PC-3 (cell line): Measurements from ENCODE around the gene DIP2C. TPM values are rescaled to one million over a fixed set of nuclear protein-coding genes. Genes with fewer than 3 reads are reported as not detected.
"Not testable (repeated sequence)": the region's sequence is repeated elsewhere in the genome, so short reads cannot be mapped to it uniquely, and the experiment has no call there.

Experiments used
- ATAC-seq: fragments of 200-7000 bp; cut with Tn5 transposase; 2 replicates; pipeline ENCODE4 v1.9.1; 2020; ENCODE audit warnings: mild to moderate bottlenecking, moderate library complexity
- BruUV-seq: library from RNA; stranded (reverse); fragments of 400-500 nt; replicated peaks from 2 replicates; lab custom pipeline; 2021; lab: Mats Ljungman, UMichigan
- CTCF ChIA-PET: fragments of 300-600 bp; sonication (Branson Sonifier 250); formaldehyde crosslinking; loops from one replicate; lab custom pipeline; 2022; ENCODE audit warnings: antibody characterized with exemption; lab: Charles Lee
- POLR2A ChIA-PET: fragments of 300-600 bp; sonication (Branson Sonifier 250); formaldehyde crosslinking; loops from one replicate; lab custom pipeline; 2022; ENCODE audit warnings: antibody characterized with exemption; ENCODE audit not compliant: unreplicated experiment; lab: Charles Lee
- DNase-seq: peaks from one replicate; pipeline ENCODE4 v3.0.0-alpha.2; 2015
- H2AFZ ChIP-seq: fragments of 300-600 bp; sonication (generic); 2 replicates; pipeline ENCODE4 v1.6.0; 2016; ENCODE audit warnings: antibody characterized with exemption, low read length
- H3F3A ChIP-seq: fragments of 300-600 bp; sonication (generic); one replicate; pipeline ENCODE4 v1.6.0; 2017; ENCODE audit warnings: antibody characterized with exemption, low read length, control low read depth, mild to moderate bottlenecking; ENCODE audit not compliant: unreplicated experiment
- H3K27ac ChIP-seq: fragments of 300-600 bp; sonication (generic); 2 replicates; pipeline ENCODE4 v1.5.1; 2016; ENCODE audit warnings: mild to moderate bottlenecking, low read length
- H3K27me3 ChIP-seq: fragments of 300-600 bp; sonication (generic); 2 replicates; pipeline ENCODE4 v1.6.1; 2016; ENCODE audit warnings: low read length, mixed read lengths
- H3K36me3 ChIP-seq: fragments of 300-600 bp; sonication (generic); 2 replicates; pipeline ENCODE4 v1.6.1; 2016; ENCODE audit warnings: low read depth, mixed run types, low read length, mixed read lengths
- H3K4me1 ChIP-seq: fragments of 300-600 bp; sonication (generic); 2 replicates; pipeline ENCODE4 v1.5.1; 2016; ENCODE audit warnings: low read length; ENCODE audit not compliant: insufficient read depth
- H3K4me2 ChIP-seq: fragments of 300-600 bp; sonication (generic); 2 replicates; pipeline ENCODE4 v1.6.0; 2016; ENCODE audit warnings: low read length
- H3K4me3 ChIP-seq: fragments of 300-600 bp; sonication (generic); 2 replicates; pipeline ENCODE4 v1.5.1; 2016; ENCODE audit warnings: mild to moderate bottlenecking, low read length, mixed read lengths
- H3K79me2 ChIP-seq: fragments of 300-600 bp; sonication (generic); 2 replicates; pipeline ENCODE4 v1.6.1; 2017; ENCODE audit warnings: low read length, mixed read lengths
- H3K9ac ChIP-seq: fragments of 300-600 bp; sonication (generic); 2 replicates; pipeline ENCODE4 v1.6.0; 2016; ENCODE audit warnings: mild to moderate bottlenecking, low read length
- H3K9me2 ChIP-seq: fragments of 300-600 bp; sonication (generic); replicated peaks from 2 replicates; pipeline ENCODE4 v1.6.1; 2016; ENCODE audit warnings: mixed run types, low read length, mixed read lengths
- H3K9me3 ChIP-seq: fragments of 300-600 bp; sonication (generic); 2 replicates; pipeline ENCODE4 v1.6.1; 2016; ENCODE audit warnings: low read length, mixed read lengths
- H4K20me1 ChIP-seq: fragments of 300-600 bp; sonication (generic); 2 replicates; pipeline ENCODE4 v1.6.1; 2016; ENCODE audit warnings: low read length, mixed read lengths
- EZH2 ChIP-seq: fragments of 300-600 bp; sonication (generic); IDR thresholded peaks from one replicate; pipeline ENCODE4 v1.6.1; 2017; ENCODE audit warnings: antibody characterized with exemption, mild to moderate bottlenecking, low read length; ENCODE audit not compliant: unreplicated experiment
- EZH2phosphoT487 ChIP-seq: fragments of 300-600 bp; sonication (generic); IDR thresholded peaks from 2 replicates; pipeline ENCODE4 v1.6.1; 2018; ENCODE audit warnings: mild to moderate bottlenecking, antibody characterized with exemption, low read length, borderline replicate concordance
- intact Hi-C: fragments of 100-400 bp; cut with micrococcal nuclease; formaldehyde crosslinking; loops from 2 replicates; pipeline ENCODE4 v1.9.0; 2023
- total RNA-seq: library from RNA; depleted of rRNA; stranded (reverse); fragments of >200 nt; gene quantifications from 2 replicates; pipeline ENCODE4 v1.2.3, GENCODE V29; 2014
- TF ChIP-seq, protein P1 (sequence below): fragments of 300-600 bp; sonication (generic); conservative IDR thresholded peaks from 2 replicates; pipeline ENCODE4 v1.5.1; 2017; ENCODE audit warnings: antibody characterized with exemption, low read depth, mild to moderate bottlenecking, low read length

DIP2C gene
- total RNA-seq, 1 experiment from 2014 or later: 3.1 TPM

DNA sequence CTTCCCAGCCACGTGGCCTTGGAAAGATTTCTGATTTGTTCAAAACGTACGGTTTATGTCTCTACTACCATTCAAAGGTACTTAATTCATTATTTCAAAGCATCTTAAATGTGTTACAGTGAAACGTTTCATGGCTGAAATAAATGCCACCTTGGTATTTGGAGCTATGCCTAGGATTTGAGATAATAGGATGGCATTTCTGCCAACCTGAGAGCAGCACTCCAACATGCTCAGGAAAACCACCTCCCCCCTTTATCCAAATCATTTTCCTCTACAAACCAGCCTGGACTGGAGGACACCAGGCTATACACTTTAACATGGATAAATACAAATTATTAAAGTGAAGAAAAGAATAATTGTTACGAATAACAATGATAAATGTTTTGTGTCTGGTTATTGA lies 293.4 kb downstream of the DIP2C start:
- no peak overlapping the region for H3K27ac ChIP-seq
- DNase-seq (no peak), ATAC-seq (no peak)
- no peaks in the 10 kb centered on the region for H3F3A ChIP-seq
- intact Hi-C loops: no loop called here
- H3K4me2 ChIP-seq: no peak overlapping the region
- no peaks in the 10 kb centered on the region for H3K9me2 ChIP-seq
- ChIA-PET POLR2A (no interaction called here), CTCF (no interaction called here)
- no peaks in the 10 kb centered on the region for H3K4me1 ChIP-seq
- no TSS peak for BruUV-seq
- H3K4me3 ChIP-seq: no peak overlapping the region
- H3K36me3 ChIP-seq: no peaks in the 10 kb centered on the region
- no peak for TF ChIP-seq EZH2
- TF ChIP-seq EZH2phosphoT487: no peak
- TF ChIP-seq, protein P1, sequence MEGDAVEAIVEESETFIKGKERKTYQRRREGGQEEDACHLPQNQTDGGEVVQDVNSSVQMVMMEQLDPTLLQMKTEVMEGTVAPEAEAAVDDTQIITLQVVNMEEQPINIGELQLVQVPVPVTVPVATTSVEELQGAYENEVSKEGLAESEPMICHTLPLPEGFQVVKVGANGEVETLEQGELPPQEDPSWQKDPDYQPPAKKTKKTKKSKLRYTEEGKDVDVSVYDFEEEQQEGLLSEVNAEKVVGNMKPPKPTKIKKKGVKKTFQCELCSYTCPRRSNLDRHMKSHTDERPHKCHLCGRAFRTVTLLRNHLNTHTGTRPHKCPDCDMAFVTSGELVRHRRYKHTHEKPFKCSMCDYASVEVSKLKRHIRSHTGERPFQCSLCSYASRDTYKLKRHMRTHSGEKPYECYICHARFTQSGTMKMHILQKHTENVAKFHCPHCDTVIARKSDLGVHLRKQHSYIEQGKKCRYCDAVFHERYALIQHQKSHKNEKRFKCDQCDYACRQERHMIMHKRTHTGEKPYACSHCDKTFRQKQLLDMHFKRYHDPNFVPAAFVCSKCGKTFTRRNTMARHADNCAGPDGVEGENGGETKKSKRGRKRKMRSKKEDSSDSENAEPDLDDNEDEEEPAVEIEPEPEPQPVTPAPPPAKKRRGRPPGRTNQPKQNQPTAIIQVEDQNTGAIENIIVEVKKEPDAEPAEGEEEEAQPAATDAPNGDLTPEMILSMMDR: no peak
- H4K20me1 ChIP-seq: no peaks in the 10 kb centered on the region
- H3K9ac ChIP-seq: no peak overlapping the region
- no peaks in the 10 kb centered on the region for H3K9me3 ChIP-seq
- H3K79me2 ChIP-seq: no peaks in the 10 kb centered on the region
- no peak overlapping the region for H2AFZ ChIP-seq
- H3K27me3 ChIP-seq: no peaks in the 10 kb centered on the region

DNA sequence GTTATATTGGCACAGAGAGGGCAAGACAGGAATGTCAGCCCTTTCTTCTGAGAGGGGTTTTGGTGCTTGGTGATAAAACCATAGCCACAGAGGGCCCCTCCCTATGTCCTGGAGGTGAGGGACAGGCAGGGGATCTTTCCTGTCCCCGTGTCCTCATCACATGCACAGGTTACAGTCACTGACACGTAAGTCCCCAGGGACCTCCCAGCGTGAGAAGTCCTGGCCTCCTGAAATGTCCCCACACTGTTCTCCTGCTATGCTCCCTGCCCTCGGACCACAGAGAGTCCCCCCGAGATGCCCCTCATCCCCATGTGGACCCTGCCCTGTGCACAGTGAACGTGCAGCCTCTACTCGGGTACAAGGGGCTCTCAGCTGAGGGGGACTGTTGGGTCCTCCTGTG lies 293.8 kb downstream of the DIP2C start:
- H3K9me3 ChIP-seq: no peaks in the 10 kb centered on the region
- no peaks in the 10 kb centered on the region for H3F3A ChIP-seq
- no peak overlapping the region for H3K4me3 ChIP-seq
- DNase-seq (no peak), ATAC-seq (no peak)
- TF ChIP-seq, protein P1: no peak
- TF ChIP-seq EZH2: no peak
- no peak for TF ChIP-seq EZH2phosphoT487
- CTCF ChIA-PET: no interaction called here
- no peak overlapping the region for H2AFZ ChIP-seq
- H3K9me2 ChIP-seq: no peaks in the 10 kb centered on the region
- no peaks in the 10 kb centered on the region for H4K20me1 ChIP-seq
- H3K4me1 ChIP-seq: no peaks in the 10 kb centered on the region
- no peaks in the 10 kb centered on the region for H3K36me3 ChIP-seq
- BruUV-seq: no TSS peak
- POLR2A ChIA-PET: no interaction called here
- intact Hi-C loops: no loop called here
- H3K27me3 ChIP-seq: no peaks in the 10 kb centered on the region
- no peak overlapping the region for H3K27ac ChIP-seq
- H3K4me2 ChIP-seq: no peak overlapping the region
- no peak overlapping the region for H3K9ac ChIP-seq
- H3K79me2 ChIP-seq: no peaks in the 10 kb centered on the region

DNA sequence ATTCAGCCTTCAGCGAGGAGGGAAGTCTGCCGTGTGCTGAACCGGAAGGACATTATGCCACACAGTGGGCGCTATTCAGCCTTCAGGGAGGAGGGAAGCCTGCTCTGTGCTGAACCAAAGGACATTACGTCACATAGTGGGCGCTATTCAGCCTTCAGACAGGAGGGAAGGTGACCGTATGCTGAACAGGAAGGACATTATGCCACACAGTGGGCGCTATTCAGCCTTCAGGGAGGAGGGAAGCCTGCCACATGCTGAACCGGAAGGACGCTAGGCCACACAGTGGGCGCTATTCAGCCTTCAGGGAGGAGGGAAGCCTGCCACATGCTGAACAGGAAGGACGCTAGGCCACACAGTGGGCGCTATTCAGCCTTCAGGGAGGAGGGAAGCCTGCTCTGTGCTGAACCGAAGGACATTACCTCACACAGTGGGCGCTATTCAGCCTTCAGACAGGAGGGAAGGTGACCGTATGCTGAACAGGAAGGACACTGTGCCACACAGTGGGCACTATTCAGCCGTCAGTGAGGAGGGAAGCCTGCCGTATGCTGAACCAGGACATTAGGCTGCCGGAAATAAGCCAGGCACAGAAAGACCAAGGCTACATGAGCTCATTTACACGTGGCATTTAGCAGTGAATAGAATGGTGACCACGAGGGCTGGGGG lies 294.9 kb downstream of the DIP2C start:
- H3K27me3 ChIP-seq, H3K4me2 ChIP-seq, H3F3A ChIP-seq, BruUV-seq, H3K9me2 ChIP-seq, H3K4me1 ChIP-seq, H3K36me3 ChIP-seq, H2AFZ ChIP-seq, H3K4me3 ChIP-seq, H4K20me1 ChIP-seq, DNase-seq, CTCF ChIA-PET, H3K9me3 ChIP-seq, H3K9ac ChIP-seq, intact Hi-C loops, H3K79me2 ChIP-seq, H3K27ac ChIP-seq, POLR2A ChIA-PET, ATAC-seq: not testable (repeated sequence)
